ENCODE measurements around the gene SLC50A1.

Gene SLC50A1

GRCh38 chr1:155171836-155172731 lies 36.4 kb downstream of the SLC50A1 start:
- no peak for DNase-seq (ENCODE audit: low spot score)

GRCh38 chr1:155172732-155173477 lies 37.3 kb downstream of the SLC50A1 start, which contains the start of gene KRTCAP2:
Gene KRTCAP2, minus strand, starts transcription at chr1:155173304. Its CDS starts 80 bp downstream, at chr1:155173224.
- DNase-seq (ENCODE audit: low spot score), result peak; percentile 96

GRCh38 chr1:155173478-155174323 lies 38.0 kb downstream of the SLC50A1 start, which contains the start of gene TRIM46:
Gene TRIM46, plus strand, starts transcription at chr1:155173849. Its CDS starts 118 bp downstream, at chr1:155173967.
- DNase-seq (ENCODE audit: low spot score), result peak; percentile 69

GRCh38 chr1:155174324-155175280 lies 39.0 kb downstream of the SLC50A1 start:
- peak; percentile 50 for DNase-seq (ENCODE audit: low spot score)

- DNase-seq (ENCODE audit: low spot score), result peak; percentile 48
Observed at GRCh38 chr1:155175281-155175926, 39.8 kb downstream of the SLC50A1 start.

- no peak for DNase-seq (ENCODE audit: low spot score)
Observed at GRCh38 chr1:155175927-155176371, 40.3 kb downstream of the SLC50A1 start.

- DNase-seq (ENCODE audit: low spot score), result peak; percentile 70
Observed at GRCh38 chr1:155176544-155177071, 41.0 kb downstream of the SLC50A1 start.

GRCh38 chr1:155177192-155177917 lies 41.7 kb downstream of the SLC50A1 start:
- DNase-seq (ENCODE audit: low spot score), result no peak

GRCh38 chr1:155177918-155178281 lies 42.2 kb downstream of the SLC50A1 start:
- no peak for DNase-seq (ENCODE audit: low spot score)

- DNase-seq (ENCODE audit: low spot score), result no peak
Observed at GRCh38 chr1:155178441-155179111, 42.9 kb downstream of the SLC50A1 start.

- DNase-seq (ENCODE audit: low spot score), result no peak
Observed at GRCh38 chr1:155179112-155180031, 43.7 kb downstream of the SLC50A1 start.

- DNase-seq (ENCODE audit: low spot score), result no peak
Observed at GRCh38 chr1:155181371-155182051, 45.9 kb downstream of the SLC50A1 start.

GRCh38 chr1:155182052-155182550 lies 46.4 kb downstream of the SLC50A1 start:
- DNase-seq (ENCODE audit: low spot score), result no peak

GRCh38 chr1:155183775-155184221 lies 48.1 kb downstream of the SLC50A1 start:
- no peak for DNase-seq (ENCODE audit: low spot score)

- DNase-seq (ENCODE audit: low spot score), result no peak
Observed at GRCh38 chr1:155184351-155184811, 48.7 kb downstream of the SLC50A1 start.
